Left ventricle myocardium inferior (tissue), 1 donor: Measurements from ENCODE around the gene IPO4. TPM values are rescaled to one million over a fixed set of nuclear protein-coding genes. Genes with fewer than 3 reads are reported as not detected.
A peak's percentile ranks its signal among the peaks of the same experiment; 100 is the strongest.
"Not testable (repeated sequence)": the region's sequence is repeated elsewhere in the genome, so short reads cannot be mapped to it uniquely, and the experiment has no call there.

Experiments used
- DNase-seq: peaks from one replicate; pipeline ENCODE4 v3.0.0-alpha.2; 2020
- H3K27ac ChIP-seq: fragments of 200-600 bp; replicated peaks from 2 replicates; pipeline ENCODE4 v1.8.0; 2021
- H3K27me3 ChIP-seq: fragments of 200-600 bp; 2 replicates; pipeline ENCODE4 v1.8.0; 2021; ENCODE audit warnings: low read depth
- H3K36me3 ChIP-seq: fragments of 200-600 bp; 2 replicates; pipeline ENCODE4 v1.8.0; 2021
- H3K4me1 ChIP-seq: fragments of 200-600 bp; 2 replicates; pipeline ENCODE4 v1.8.0; 2021
- H3K4me3 ChIP-seq: fragments of 200-600 bp; 2 replicates; pipeline ENCODE4 v1.8.0; 2021; ENCODE audit warnings: mild to moderate bottlenecking, moderate library complexity
- H3K9me3 ChIP-seq: fragments of 200-600 bp; replicated peaks from 2 replicates; pipeline ENCODE4 v1.8.0; 2021
- intact Hi-C: fragments of 100-400 bp; cut with micrococcal nuclease; formaldehyde crosslinking; loops from one replicate; pipeline ENCODE4 v1.11.0; 2022
- total RNA-seq: library from RNA; stranded (reverse); fragmentation: NEBNext Ultra II Directional; extraction: Animal tissue kit (Norgen Biotek cat#: 25700); gene quantifications from one replicate; pipeline ENCODE4 v1.2.1, GENCODE V29; 2021
- TF ChIP-seq, protein P1 (sequence below): fragments of 200-600 bp; IDR thresholded peaks from 2 replicates; pipeline ENCODE4 v1.8.0; 2021; ENCODE audit warnings: antibody characterized with exemption, mild to moderate bottlenecking, borderline replicate concordance
- donor health status: DM: no; HTN: yes; CAD: no; lungs with severe emphysema.

Gene IPO4
- total RNA-seq, 1 donor from 2014 or later: 13.3 TPM

DNA sequence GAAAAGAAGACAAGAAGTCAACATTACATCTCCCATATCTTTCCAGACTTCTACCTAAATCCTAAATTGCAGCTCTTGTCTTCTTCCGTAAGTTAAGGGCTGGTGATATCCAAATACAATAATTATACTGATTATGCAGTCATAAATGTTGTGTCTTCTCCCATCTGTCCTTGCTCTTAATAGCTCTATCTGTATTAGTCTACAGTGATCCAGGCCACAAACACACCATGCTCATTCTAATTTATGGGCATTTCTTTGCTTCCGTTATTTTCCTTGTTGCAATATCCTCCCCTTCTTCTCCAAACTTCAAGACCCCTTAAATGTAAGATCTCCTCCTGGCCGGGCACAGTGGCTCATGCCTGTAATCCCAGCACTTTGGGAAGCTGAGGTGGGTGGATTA lies 30.9 kb upstream of the IPO4 start:
- H3K27me3 ChIP-seq: no peaks in the 10 kb centered on the region
- no peak overlapping the region for H3K27ac ChIP-seq
- no peak overlapping the region for H3K4me3 ChIP-seq
- DNase-seq: no peak
- H3K36me3 ChIP-seq: peaks cover 9% of the 10 kb centered on the region
- peaks cover 26% of the 10 kb centered on the region for H3K4me1 ChIP-seq
- no peaks in the 10 kb centered on the region for H3K9me3 ChIP-seq
- TF ChIP-seq, protein P1, sequence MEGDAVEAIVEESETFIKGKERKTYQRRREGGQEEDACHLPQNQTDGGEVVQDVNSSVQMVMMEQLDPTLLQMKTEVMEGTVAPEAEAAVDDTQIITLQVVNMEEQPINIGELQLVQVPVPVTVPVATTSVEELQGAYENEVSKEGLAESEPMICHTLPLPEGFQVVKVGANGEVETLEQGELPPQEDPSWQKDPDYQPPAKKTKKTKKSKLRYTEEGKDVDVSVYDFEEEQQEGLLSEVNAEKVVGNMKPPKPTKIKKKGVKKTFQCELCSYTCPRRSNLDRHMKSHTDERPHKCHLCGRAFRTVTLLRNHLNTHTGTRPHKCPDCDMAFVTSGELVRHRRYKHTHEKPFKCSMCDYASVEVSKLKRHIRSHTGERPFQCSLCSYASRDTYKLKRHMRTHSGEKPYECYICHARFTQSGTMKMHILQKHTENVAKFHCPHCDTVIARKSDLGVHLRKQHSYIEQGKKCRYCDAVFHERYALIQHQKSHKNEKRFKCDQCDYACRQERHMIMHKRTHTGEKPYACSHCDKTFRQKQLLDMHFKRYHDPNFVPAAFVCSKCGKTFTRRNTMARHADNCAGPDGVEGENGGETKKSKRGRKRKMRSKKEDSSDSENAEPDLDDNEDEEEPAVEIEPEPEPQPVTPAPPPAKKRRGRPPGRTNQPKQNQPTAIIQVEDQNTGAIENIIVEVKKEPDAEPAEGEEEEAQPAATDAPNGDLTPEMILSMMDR: no peak
- intact Hi-C loops: no loop called here

DNA sequence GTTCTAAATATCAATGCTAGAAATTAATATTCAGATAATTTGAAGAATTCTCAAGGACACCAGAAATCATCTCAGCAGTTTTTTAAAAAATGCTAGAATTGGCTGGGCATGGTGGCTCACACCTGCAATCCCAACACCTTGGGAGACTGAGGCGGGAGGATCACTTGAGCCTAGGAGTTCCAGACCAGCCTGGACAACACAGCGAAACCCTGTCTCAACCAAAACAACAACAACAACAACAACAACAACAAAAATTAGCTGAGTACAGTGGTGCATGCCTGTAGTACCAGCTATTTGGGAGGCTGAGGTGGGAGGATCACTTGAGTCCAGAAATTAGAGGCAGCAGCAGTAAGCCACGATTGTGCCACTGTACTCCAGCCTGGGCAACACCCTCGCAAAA lies 30.5 kb upstream of the IPO4 start:
- intact Hi-C loops: no loop called here
- peaks cover 27% of the 10 kb centered on the region for H3K4me1 ChIP-seq
- DNase-seq: no peak
- H3K4me3 ChIP-seq: no peak overlapping the region
- H3K9me3 ChIP-seq: no peaks in the 10 kb centered on the region
- H3K27ac ChIP-seq: no peak overlapping the region
- TF ChIP-seq, protein P1: no peak
- no peaks in the 10 kb centered on the region for H3K27me3 ChIP-seq
- H3K36me3 ChIP-seq: peaks cover 9% of the 10 kb centered on the region

DNA sequence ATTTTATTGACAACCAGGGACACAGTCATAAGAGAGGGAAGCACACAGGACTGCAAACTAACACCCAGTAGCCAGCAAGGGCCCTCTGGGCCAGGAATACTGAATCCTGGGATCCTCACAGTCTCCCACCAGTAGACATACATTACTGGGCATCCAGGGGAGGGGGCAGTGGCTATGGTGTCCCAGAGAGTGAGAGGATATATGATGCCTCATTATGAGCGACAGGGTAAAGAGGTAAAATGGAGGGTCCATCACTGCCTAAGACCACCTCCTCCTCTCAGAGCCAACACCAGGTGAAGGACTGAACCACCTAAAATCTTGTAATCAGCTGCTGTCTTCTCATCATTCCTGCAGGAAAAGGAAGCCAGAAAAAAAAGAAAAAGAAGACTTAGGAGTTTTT lies 28.3 kb upstream of the IPO4 start:
- H3K4me1 ChIP-seq: peaks cover 43% of the 10 kb centered on the region
- H3K4me3 ChIP-seq, H3K27ac ChIP-seq, H3K36me3 ChIP-seq, H3K9me3 ChIP-seq, intact Hi-C loops, H3K27me3 ChIP-seq, DNase-seq: not testable (repeated sequence)

DNA sequence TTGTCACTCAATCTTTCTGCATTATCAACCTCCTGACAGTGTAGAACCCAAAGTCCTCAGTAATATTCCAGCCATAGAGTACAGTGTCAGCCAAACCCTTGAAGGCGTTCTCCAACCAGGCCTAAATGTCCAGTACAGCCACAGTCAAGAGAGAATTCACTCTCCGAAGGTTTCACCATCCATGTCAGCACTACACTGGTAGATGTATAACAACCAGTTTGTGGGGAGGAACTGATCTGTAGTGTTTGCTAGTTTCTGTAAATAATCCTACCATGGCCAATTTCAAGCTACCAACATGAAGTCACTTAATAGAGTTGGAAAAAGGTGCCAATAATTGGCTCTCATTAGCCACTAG lies 27.7 kb upstream of the IPO4 start:
- no peaks in the 10 kb centered on the region for H3K27me3 ChIP-seq
- H3K4me1 ChIP-seq: peaks cover 43% of the 10 kb centered on the region
- no peak for DNase-seq
- peaks cover 11% of the 10 kb centered on the region for H3K36me3 ChIP-seq
- H3K4me3 ChIP-seq: peak overlapping the region; percentile 73
- peak overlapping the region; percentile 97 for H3K27ac ChIP-seq
- intact Hi-C loops: no loop called here
- H3K9me3 ChIP-seq: no peaks in the 10 kb centered on the region
- TF ChIP-seq, protein P1: no peak

DNA sequence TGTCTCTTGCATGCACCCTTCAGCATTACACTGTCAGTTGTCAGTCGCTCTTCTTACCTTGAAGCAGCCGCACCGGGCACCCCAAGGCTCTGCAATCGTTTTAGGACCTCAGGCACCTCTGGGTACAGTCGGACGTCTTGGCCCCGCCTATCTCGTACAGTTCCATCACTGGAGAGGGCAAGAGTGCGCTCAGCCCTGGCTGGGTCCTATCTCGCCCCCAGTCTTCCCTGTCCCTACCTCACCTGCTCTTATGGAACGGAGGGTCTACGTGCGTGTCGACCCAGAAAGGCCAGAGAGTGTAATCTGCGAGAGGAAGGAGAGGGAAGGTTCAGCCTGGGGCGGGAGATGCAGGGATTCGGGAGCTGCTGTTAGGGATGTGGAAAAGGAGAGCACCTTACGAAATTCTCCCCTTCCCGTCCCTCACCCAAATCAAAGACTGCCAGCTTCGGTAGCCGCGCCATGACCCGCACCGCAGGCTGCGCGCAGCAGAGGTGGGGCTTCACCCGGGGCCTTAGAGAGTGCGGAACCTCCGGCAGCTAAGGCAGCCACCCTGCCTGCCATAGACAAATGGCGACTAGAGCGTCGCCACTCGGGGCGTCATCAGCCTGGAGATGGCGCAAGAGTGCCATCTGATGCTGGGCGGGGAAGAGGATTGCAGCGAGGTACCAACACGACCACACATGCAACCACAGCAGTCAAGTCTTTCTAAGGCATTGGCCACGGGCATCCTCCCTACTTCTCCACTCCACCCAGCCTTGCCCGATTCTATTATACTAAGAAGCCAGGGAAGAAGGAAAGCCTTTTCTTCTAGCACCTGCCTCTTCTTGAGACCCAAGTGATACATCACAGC lies 27.1 kb upstream of the IPO4 start, which contains the start of gene MDP1:
Gene MDP1 (minus strand): TSS at position 572 of the 850 bp plus-strand sequence. CDS start 111 bp downstream, at position 461.
- peak within 1 kb of the TSS; percentile 97 for H3K27ac ChIP-seq
- peaks cover 17% of the 10 kb centered on the region for H3K36me3 ChIP-seq
- DNase-seq: peak; percentile 87
- no peaks in the 10 kb centered on the region for H3K27me3 ChIP-seq
- intact Hi-C loops: no loop called here
- peaks cover 43% of the 10 kb centered on the region for H3K4me1 ChIP-seq
- H3K9me3 ChIP-seq: no peaks in the 10 kb centered on the region
- TF ChIP-seq, protein P1: peak; percentile 58
- peak within 1 kb of the TSS; percentile 73 for H3K4me3 ChIP-seq
